ENCODE data around the gene VWA3B.

DNA sequence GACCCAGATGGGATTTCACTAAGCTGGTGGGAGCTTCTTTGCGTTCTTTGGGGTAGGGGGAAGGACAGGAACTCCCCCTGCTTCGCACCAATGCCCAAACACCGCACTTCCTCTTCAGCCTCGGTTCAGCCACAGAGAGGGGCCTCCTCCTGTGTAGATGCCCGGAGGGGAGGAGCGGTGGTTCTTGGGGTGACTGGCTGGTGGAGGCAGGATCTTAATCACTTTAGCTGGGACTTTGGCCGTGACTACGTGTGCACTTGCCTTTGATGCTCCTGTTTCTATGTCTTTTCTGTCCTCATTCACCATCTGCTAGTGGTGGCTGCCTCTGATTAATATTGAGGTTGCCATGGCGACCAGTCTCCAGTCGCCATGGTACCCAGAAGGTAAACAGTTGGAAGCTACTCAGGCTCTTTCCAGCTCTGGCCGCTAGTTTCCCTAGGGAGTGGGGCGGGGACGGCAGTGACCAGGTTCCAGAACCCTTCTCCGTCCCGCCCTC, 261.1 kb downstream of the VWA3B start:
- no peak for TF ChIP-seq EZH2 (IDR thresholded peaks at IDR 0.05; ENCODE audit: insufficient read depth, poor library complexity, severe bottlenecking)
- no peak for TF ChIP-seq EZH2phosphoT487 (IDR thresholded peaks at IDR 0.05; ENCODE audit: insufficient read depth, low read depth)
